Glomerular visceral epithelial cell (primary cell): ENCODE data around the gene SLBP.
"Not testable (repeated sequence)": the region's sequence is repeated elsewhere in the genome, so short reads cannot be mapped to it uniquely, and the experiment has no call there.

Source experiments
- DNase-seq: peaks from one replicate; pipeline ENCODE4 v3.0.0-alpha.2; 2016; ENCODE audit errors: extremely low spot score

The SLBP gene

DNA sequence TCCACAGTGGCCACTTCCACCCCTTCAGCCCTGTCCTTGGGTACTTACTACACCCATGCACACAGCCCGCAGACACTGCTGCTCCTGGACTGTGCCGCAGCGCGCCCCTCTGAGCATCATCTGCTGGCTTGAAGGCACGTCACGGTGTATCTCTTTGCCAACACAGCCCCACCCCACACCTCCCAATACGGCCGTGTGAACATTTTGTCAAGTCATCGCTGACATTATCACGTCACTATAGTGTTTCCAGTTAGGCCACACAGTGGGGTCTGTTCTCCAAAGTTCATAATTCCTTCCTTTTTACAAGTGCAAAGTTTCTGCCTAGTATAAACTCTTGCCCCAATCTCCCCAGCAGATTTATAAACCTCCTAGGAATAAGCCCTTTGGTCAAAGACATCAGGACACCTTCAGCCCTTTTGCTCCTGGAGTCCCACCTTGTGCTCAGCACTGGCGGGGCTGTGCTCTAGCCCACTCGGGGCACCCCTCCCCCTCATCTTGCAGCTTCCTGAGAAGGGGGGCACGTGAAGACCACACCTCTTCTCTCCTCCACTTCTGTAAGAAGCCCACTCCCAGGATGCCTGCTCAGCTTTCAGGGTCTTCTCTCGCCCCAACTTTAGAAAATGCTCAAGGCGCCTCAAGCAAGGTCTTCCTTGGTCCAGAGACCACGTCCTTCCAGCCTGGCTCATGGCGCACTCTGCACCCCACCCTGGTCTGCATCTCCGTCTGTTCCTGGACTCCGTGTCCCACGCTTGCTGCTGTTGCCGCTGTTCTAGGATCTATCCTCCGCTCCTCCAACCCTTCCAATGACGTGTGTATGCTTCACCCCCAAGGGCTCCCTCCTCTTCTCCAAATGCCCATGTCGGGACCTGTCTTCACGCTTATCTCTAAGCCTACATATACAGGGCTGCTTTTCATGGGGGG is 35.3 kb downstream of the SLBP start:
- DNase-seq = no peak

DNA sequence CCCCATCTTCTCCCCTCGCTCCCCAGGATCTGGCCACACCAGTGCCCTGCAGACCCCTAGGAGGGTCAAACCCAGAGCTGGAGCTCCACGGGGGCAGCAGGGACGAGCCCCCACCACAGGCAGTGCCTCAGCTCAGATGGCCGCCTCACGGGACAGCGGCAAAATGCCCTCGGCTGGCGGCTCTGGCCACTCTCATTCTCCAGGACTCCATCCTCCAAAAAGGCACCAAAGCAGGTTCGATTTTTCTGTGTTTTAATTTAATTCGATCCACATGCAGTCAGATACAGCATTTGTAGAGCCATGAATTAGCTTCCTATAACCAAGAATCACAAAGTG is 36.3 kb downstream of the SLBP start:
- DNase-seq = no peak

DNA sequence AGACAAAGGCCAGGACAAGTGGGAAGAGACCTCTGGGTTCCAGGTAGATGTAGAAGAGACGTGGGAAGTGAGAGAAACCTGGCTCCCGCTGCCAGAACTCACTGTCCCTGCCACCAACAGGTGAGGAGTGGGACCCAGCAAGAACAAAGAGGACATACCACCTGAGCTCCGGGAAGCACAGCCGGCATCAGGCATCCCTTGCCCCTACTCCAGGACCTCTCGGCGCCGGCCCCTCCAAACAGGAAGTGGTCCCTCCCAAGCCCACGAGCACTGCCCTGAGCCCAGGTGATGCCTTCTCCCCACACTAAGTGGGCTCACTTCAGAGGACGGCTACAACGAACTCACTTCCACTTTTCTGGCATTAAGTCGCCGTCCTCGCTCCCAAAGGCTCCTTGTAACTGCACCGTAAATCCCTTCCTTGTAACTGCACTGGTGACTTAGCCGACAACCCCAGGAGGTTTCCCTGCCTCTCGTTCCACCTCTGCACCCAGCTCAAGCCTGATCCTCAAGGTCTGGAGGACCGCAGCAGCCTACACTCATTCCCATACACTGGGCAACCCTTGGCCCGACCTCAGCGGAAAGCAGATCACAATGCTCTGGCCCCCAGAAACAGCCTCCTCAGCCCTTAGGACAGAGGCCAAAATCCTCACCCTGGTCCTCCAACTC is 36.9 kb downstream of the SLBP start:
- DNase-seq = no peak

DNA sequence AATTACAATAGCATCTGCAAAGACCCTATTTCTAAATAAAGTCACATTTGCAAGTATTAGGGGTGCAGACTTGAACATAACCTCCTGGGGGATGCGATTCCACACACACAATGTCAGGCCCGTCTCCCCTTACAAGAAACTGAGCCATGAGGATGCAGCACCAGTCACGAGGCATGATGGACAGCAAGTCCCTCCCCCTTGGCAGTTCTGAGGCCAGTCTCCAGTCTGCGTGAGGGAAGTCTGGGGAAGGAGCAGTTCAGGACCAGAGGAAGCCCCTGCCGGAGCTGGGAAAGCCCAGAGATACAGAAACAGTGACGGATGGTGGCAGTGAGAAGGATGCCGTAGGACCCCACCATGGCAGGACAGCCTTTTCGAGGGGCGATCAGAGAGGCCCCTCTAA is 37.4 kb downstream of the SLBP start:
- no peak for DNase-seq

DNA sequence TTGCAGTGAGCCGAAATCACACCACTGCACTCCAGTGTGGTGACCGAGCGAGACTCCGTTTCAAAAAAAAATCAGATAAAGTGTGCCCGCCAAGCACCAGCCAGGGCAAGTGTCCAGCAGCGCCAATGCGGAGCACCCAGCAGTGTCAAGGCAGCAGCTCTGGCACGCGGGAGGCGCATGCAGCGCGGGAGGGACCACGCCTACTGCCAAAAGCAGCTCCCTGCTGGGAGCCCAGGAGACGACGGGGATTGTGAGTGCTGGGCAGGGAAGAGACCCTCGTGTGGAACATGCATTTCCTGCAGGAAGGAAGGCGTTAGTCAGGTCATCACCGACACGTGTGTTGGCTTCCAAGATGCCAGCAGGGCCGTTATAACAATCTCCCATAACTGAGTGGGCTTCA is 38.4 kb downstream of the SLBP start:
- DNase-seq = no peak

DNA sequence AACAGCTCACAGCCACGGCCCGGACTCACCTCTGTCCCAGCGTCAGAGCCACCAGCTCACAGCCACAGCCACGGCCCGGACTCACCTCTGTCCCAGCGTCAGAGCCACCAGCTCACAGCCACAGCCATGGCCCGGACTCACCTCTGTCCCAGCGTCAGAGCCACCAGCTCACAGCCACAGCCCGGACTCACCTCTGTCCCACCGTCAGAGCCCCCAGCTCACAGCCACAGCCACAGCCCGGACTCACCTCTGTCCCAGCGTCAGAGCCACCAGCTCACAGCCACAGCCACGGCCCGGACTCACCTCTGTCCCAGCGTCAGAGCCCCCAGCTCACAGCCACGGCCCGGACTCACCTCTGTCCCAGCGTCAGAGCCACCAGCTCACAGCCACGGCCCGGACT is 41.1 kb downstream of the SLBP start:
- DNase-seq = not testable (repeated sequence)

DNA sequence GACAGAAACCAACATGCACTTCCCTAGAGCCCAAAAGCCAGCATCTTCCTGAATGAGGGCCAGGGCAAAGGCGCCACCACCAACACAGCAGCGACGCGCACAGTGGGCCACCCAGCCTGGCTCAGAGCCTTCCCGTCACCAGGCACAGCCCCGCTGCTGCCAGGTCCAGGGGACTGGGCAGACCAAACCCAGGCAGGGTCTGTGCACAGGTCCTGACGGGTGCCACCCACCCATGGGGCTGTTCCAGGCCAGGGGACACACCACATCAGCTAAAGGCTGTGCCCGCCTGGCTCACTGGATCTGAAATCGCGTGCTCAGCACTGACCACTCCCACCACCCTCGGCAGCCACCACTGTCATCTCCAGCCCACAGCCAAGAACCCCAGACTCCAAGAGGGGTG is 41.8 kb downstream of the SLBP start:
- no peak for DNase-seq

DNA sequence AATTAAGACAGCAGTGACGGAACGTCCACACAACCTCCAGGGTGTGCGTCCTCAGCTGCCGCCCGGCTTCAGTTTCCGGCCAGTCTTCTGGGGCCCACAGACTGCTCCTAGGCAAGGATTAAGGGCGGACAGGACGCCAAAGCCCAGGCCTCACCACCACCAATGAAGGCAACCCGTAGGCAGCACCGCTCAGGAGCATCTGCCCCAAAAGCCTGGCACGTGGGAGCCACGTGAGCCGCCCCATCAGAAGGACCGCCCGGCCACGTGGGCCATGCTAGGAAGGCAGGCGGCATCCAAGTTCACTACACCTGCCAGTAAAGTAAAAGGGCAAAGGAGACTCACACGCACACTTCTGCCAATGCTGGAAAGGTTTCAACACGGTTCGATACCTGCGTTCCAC is 42.3 kb downstream of the SLBP start:
- no peak for DNase-seq

DNA sequence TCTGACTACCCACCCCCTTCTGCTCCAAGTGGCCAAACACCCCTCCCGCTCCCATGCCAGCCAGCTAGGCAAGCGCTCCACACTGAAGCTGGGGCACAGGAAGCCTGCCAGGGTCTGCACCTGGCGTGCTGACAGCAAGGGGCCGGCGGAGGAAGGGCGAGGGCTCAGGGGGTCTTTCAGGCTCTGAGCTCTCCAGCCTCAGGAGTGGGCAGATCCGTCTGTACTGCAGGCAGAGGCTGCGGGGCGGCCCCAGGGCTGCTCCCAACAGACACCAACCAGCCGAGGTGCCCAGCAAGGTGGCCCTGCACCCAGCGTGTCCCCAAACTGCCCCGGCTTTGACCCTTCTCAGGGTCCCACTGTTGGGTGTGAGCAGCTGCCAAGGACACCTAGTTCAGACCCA is 42.8 kb downstream of the SLBP start:
- no peak for DNase-seq

DNA sequence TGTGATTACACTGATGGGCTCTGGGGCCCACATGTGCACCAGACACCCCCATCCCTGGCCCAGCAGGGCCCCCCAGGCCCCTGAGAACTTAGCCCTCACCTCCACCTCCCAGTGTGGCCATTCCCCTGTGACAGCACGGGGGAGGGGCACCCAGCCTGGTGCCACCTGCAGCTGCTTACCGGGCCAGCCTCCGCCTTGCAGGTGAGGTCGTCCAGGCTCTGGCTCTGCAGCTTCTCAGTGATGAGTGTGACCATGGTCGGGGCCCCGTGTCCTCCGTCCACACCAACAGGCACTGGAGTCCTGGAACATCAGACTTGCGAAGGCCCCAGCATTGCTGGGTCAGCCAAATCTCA is 43.7 kb downstream of the SLBP start:
- no peak for DNase-seq

DNA sequence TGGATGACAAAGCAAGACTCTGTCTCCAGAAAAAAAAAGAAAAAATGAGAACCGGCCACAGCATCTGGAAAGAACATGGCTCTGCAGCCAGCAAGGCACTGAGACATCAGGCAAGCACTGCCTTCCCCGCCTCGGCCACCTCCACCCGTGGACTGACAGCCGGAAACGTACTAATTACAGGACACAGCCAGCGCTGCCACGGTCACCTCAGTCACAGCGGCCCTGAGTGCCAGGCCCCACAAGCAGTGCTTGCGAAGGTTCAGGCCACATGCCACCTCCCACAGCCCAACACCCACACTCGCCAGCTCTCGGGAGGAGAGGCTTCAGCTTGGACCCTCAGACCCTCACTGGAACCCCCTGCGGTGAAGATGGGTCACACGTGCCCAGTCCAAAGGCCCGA is 44.8 kb downstream of the SLBP start:
- DNase-seq = no peak

DNA sequence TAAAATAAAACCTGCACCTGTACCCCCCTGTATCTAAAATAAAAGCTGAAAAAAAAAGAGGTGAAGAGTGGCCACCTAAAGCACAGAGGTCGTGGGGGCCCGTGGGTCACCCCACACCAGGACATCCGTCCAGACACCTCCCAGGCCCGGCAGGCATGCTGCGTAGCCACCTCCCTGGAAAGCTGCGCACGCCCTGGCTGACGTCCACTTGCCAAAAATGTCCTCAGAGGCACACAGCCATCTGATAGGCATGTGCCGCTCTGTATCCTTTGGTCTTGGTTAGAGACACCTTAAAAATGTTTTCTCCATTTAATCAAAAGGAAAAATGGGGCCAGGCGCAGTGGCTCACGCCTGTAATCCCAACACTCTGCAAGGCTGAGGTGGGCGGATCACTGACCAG is 45.7 kb downstream of the SLBP start:
- DNase-seq = no peak

DNA sequence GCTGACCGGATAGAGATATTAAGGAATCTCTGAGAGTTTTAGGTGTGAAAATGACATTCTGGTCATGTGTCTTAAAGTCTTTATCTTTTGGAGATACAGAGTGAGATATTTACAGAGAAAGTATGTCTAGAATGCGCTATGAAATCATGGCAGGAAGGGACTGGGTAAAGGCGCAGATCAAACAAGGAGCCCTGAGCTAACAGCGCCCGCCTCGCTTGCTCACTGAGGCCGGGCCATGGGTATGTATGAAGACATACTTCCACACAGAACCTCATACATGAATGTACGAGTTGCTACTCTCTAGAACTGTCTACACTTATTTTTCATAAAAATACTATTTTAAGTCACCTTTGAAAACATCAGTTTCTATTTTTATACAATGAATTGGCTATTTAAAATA is 48.0 kb downstream of the SLBP start:
- no peak for DNase-seq

DNA sequence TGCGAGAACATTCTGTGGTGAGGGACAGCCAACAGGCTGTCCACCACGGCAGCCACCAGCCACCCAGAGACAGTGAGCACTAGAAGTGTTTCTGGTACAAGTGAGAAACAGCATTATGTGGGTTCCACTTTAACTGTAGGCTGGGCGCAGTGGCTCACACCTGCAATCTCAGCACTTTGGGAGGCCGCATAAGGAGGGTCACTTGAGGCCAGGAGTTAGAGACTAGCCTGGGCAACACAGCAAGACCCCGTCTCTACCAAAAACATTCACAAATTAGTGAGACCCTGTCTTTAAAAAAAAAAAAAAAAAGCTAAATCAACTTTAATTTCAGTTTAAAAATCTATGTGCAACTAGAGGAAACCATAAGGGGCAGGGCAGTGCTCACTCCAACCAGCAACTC is 48.6 kb downstream of the SLBP start:
- DNase-seq = no peak

DNA sequence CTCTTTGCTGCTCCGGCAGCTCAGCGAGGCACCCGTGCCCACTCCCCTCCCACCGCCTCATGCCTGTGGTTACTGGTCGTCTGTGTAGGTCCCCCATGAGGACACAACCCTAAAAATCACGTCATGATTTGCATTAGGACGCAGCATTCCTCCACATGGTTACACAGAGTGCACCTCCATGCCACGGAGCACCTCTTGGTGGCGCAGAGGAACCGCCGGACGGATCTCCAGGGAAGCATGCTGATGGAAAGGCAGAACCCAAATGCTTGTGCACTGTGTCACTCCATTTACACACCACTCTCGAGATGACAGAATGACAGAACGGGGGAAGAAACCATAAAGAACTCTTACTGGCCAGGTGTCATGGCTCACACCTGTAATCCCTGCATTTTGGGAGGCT is 50.4 kb downstream of the SLBP start:
- DNase-seq = no peak

DNA sequence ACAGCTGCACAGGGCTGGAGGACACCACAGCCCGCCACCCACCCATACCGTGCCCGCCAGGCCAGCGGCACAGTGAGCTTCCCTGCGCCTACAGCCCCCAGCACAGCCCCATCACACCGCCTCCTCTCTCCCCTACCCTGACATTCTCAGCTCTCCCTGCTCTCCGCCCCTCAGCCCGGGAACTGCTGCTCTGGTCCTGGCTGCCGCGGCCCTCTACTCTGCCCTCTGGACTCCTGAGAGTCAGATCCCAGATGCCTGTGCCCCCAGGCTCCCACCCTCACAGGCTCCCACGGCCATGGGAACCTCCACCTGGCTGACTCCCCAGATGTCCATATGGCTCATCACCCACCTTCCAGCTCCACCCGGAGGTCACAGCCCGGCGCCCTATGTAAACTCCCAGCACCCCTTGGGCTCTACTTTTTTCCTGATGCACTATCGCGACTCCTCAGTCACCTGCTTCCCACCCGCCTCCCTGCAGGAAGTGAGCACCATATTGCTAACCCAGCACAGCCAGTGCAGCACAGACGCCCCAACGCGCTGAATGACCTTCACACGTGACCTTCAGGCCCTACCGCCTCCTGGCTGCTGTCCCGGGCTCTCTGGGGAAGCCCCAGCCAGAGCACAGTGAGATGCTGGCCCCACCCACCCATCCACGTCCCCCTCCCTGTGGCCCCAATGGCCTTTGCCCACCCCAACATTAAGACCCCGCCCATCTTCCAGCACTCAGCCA is 51.0 kb downstream of the SLBP start:
- DNase-seq = no peak

DNA sequence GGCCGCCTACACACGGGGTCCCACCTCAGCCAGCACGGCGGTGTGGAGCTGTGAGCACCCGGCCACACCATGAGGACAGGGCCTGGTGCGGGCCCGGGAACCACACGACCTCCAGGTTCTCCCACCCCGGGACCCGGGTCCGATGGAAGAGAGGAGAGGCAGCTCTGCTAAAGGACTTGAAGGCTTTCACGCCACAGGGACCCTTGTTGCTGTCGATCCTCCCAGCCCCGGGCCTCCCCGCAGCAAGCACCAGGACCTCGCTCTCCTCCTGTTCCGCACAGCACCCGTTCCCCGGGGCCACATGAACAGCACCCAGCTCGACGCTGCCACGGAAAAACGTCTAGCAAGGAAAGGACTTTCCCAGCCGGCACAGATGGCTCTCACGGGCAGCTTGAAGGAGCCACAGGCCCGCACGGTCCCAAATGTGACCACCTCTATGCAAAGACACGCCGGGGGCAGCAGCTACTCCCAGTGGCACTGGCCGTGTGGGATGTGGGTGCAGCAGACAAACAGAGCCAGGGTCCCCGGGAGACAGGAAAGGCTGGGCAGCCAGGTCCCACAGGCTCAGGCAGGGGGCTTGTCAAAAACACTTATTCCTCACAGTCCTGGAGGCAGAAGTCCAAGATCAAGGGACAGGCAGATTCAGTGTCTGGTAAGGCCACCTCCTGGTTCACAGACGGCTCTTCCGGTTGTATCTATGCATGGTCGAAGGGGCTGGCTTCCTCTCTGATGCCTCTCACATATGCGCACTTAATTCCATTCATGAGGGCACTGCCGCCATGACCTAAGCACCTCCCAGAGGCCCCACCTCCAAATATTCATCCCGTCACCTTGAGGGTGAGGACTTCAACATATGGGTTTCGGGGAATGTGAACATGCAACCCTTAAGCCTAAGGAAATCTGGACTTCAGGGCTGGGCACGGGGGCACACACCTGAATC is 52.7 kb downstream of the SLBP start:
- no peak for DNase-seq

DNA sequence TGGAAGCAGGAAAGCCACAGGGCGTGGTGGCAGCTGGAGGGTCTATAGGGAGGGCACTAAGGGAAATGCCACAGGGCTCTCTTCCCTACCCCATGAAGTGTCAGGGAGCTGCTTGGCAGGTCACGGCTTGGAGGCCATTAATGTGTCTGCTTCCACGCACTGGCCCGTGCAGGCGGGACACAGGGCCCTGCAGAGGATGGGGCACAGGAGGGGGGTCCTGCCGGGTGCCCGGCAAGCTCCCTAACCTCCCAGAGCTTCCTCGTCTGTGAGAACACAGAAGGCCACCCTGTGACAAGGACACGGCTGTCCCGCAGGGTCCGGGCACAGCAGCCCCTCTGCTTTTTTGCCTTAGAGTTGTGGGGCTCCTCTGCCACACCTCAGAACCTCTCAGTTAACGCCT is 53.5 kb downstream of the SLBP start:
- no peak for DNase-seq

DNA sequence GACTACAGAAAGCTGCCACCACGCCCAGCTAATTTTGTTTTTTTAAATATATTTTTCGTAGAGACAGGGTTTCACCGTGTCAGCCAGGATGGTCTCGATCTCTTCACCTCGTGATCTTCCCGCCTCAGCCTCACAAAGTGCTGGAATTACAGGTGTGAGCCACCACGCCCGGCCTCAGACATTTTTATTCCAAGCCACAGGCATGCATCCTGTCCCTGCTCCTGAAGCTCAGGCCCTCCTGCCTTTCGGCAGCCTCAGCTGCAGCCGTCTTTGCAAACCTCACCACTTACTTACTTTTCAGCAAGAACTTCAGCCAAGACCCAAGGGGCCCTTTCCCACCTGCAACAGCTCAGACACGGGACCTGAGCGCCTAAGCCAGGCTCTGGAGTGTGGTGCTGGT is 54.0 kb downstream of the SLBP start:
- no peak for DNase-seq

DNA sequence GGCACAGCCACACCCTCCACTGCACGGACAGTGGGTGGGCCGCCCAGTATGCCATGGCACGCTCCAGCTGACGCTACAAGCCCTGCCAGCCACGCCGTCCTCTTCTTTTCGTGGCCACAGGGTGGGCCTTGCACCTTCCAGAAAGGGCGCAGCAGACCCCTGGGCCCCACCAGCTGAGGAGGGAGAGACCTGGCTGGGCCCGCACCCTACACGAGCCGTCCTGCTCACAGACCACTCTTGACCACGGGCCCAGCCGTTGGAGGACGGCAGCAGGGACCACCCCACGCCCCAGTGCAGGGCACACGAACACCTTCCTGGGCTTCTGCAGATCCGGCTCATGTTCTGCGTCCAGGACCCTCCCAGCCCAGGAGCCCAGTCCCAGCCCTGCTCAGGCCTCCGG is 55.1 kb downstream of the SLBP start:
- no peak for DNase-seq

DNA sequence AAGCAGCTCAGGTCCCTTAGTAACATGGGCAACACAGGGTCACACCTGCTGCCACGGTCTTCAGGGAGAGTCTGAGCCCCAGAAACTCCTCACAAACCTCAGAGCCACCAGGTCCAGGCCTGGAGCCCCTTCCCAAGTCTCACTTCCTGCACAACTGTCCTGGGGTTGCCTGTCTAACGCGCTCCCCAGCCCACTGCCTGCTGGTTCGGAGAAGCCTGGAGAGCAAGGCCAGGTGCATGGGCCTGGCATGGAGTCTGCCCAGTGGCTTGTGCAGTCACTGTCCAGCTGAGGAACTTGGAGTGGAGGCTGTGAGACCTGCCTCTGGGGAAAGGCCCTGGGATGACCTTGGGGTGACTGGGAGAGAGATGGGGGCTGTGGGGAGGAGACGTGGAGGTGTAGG is 56.0 kb downstream of the SLBP start:
- no peak for DNase-seq

DNA sequence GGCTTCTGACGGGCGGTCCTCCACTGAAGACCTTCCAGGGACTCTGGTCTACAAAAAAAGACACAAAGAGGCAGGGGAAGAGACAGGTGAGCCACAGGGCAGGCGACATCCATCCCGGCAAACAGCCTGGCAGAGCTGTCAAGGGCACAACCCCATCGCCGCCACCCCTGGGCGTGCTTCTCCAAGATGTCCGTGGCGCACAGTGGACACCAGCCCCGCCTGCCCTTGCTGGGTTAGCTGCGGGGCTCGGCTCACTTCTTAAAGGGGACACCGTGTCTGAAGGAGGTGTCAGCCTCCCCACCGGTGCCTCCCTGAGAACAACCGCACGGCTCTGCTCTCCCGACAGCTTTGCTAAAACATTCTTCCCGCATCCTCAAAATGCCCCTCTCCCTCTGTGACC is 56.4 kb downstream of the SLBP start:
- DNase-seq = no peak
